Liver (tissue), 9 donors: ENCODE results near the gene NFE2L2. TPM values are rescaled to one million over a fixed set of nuclear protein-coding genes. Genes with fewer than 3 reads are reported as not detected.
"Not testable (repeated sequence)": the region's sequence is repeated elsewhere in the genome, so short reads cannot be mapped to it uniquely, and the experiment has no call there.

Source experiments
- DNase-seq: peaks from one replicate; pipeline ENCODE4 v3.0.0-alpha.2; 2017; ENCODE audit warnings: low spot score
- H3K27ac ChIP-seq, 2 donors: one replicate each; pipeline ENCODE4 v1.7.0; 2013; ENCODE audit warnings: inconsistent platforms in 2 of 2, low read length in 2 of 2, control low read depth in 1 of 2, low read depth in 1 of 2, mild to moderate bottlenecking in 1 of 2
- H3K27me3 ChIP-seq, 4 donors: one replicate each; pipeline versions ENCODE4 v1.6.1 to v1.7.0; 2013; ENCODE audit warnings: low read length in 3 of 4, inconsistent platforms in 1 of 4, mild to moderate bottlenecking in 1 of 4, moderate library complexity in 1 of 4; ENCODE audit not compliant: control insufficient read depth in 4 of 4, insufficient read depth in 4 of 4
- H3K36me3 ChIP-seq, 4 donors: one replicate each; pipeline versions ENCODE4 v1.6.1 to v1.7.0; 2013; ENCODE audit warnings: low read length in 3 of 4, mild to moderate bottlenecking in 3 of 4, low read depth in 1 of 4, moderate library complexity in 1 of 4; ENCODE audit not compliant: control insufficient read depth in 4 of 4, insufficient read depth in 3 of 4
- H3K4me1 ChIP-seq, 4 donors: one replicate each; pipeline versions ENCODE4 v1.6.1 to v1.7.0; 2013; ENCODE audit warnings: low read length in 3 of 4, mild to moderate bottlenecking in 3 of 4, moderate library complexity in 1 of 4; ENCODE audit not compliant: control insufficient read depth in 4 of 4, insufficient read depth in 4 of 4
- H3K4me3 ChIP-seq, 3 donors: one replicate each; pipeline versions ENCODE4 v1.6.1 to v1.7.0; 2013; ENCODE audit warnings: low read length in 3 of 3, control low read depth in 1 of 3, low read depth in 1 of 3, mild to moderate bottlenecking in 1 of 3
- H3K9ac ChIP-seq, 2 donors: one replicate each; pipeline ENCODE4 v1.7.0; 2013; ENCODE audit warnings: low read length in 2 of 2, mild to moderate bottlenecking in 2 of 2, moderate library complexity in 2 of 2, control low read depth in 1 of 2, low read depth in 1 of 2
- H3K9me3 ChIP-seq, 4 donors: one replicate each; pipeline versions ENCODE4 v1.6.1 to v1.7.0; 2013; ENCODE audit warnings: low read length in 3 of 4; ENCODE audit not compliant: control insufficient read depth in 4 of 4
- FOXA2 ChIP-seq: IDR thresholded peaks from 2 replicates; pipeline ENCODE4 v1.6.1; 2016; ENCODE audit warnings: antibody characterized with exemption
- GABPA ChIP-seq, 2 donors: IDR thresholded peaks in 1 of 2; conservative IDR thresholded peaks in 1 of 2; 2 replicates each; pipeline ENCODE4 v1.6.1; 2016; ENCODE audit warnings: antibody characterized with exemption in 2 of 2, mild to moderate bottlenecking in 1 of 2, moderate library complexity in 1 of 2
- HNF4A ChIP-seq, 2 donors: conservative IDR thresholded peaks; 2 replicates each; pipeline ENCODE4 v1.6.1; 2016; ENCODE audit warnings: antibody characterized with exemption in 2 of 2, mild to moderate bottlenecking in 2 of 2
- JUND ChIP-seq, 2 donors: IDR thresholded peaks; 2 replicates each; pipeline ENCODE4 v1.6.1; 2016; ENCODE audit warnings: antibody characterized with exemption in 2 of 2
- NR2F2 ChIP-seq: IDR thresholded peaks from 2 replicates; pipeline ENCODE4 v1.6.1; 2016; ENCODE audit warnings: antibody characterized with exemption
- RAD21 ChIP-seq, 2 donors: IDR thresholded peaks; 2 replicates each; pipeline ENCODE4 v1.6.1; 2016; ENCODE audit warnings: antibody characterized with exemption in 2 of 2, mild to moderate bottlenecking in 2 of 2
- RXRA ChIP-seq, 2 donors: IDR thresholded peaks; 2 replicates each; pipeline ENCODE4 v1.6.1; 2017 to 2018; ENCODE audit warnings: antibody characterized with exemption in 2 of 2, mild to moderate bottlenecking in 1 of 2
- SP1 ChIP-seq: IDR thresholded peaks from 2 replicates; pipeline ENCODE4 v1.6.1; 2018; ENCODE audit warnings: antibody characterized with exemption, mild to moderate bottlenecking
- WGBS: extraction: QIAGEN DNeasy Blood & Tissue Kit; methylation state at CpG from one replicate; pipeline ENCODE4 v1.1.7; 2013; 5-methylcytosine and 5-hydroxymethylcytosine counted together
- polyA plus RNA-seq, 2 donors: library from polyadenylated mRNA; stranded (reverse) in 1 of 2; unstranded in 1 of 2; fragments of 200-250 nt in 1 of 2; fragments of >200 nt in 1 of 2; fragmentation: Nextera tagmentation in 1 of 2; extraction: Ambion mirVana in 1 of 2; gene quantifications; one replicate each; pipeline versions ENCODE4 v1.2.1 to v1.2.3, GENCODE V29; 2013 to 2015
- total RNA-seq, 2 donors: library from RNA; depleted of rRNA; stranded (reverse); fragments of >200 nt; gene quantifications; one replicate each; pipeline ENCODE4 v1.2.3, GENCODE V29; 2014
- TF ChIP-seq, protein P1 (sequence below): IDR thresholded peaks from 2 replicates; pipeline ENCODE4 v1.6.1; 2016; ENCODE audit warnings: antibody characterized with exemption, mild to moderate bottlenecking
- donor health status: healthy.
- donor health status: healthy.
- donor health status: healthy.
- donor health status: healthy.
- donor health status: healthy.

The NFE2L2 gene
- total and polyA plus RNA-seq, 4 donors = 22.5 to 31.0 (median 27.1) TPM

DNA sequence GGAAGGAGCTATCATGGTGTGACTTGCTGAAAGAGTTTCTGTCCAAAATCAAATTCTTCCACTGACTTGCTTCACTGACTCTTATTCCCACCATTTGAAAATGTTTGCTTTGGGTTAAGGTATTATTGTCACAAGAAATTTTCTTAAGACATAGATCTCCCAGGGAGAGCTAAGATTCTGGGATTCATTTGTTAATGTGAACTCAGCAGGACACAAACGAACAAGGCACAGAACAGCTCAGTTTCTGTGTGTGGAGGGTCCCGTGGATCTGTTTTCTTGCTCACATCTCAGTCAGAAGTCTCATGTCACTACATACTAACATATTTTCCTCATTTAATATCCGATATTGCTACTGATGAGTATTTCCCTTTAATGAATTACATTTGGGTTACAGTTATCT, 60.1 kb downstream of the NFE2L2 start:
- no peak for TF ChIP-seq JUND (IDR thresholded peaks at IDR 0.05)

DNA sequence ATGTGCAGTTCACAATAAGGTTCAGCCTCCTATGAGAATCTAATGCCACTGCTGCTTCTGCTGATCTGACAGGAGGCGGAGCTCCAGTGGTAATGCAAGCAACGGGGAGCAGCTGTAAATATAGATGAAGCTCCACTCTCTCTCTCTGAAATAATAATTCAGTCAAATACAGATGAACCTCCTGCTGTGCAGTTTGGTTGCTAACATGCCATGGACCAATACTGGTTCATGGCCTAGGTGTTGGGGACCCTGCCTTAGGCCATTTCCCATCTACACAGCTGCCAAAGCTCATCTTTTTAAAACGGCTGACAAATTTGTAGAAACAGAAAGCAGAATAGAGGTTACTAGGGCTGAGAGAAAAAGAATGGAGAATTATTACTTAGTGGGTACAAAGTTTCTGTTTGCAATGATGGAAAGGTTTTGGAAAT, 62.6 kb downstream of the NFE2L2 start:
- Histone ChIP-seq H3K9me3 (no peaks in the 10 kb centered on the region), H3K4me3 (peak overlapping the region in 2 of 3 donors; percentile 13 to 55), H3K9ac (peak overlapping the region; percentile 23 to 49), H3K4me1 (peaks cover 1 to 11% (median 5%) of the 10 kb centered on the region in 4 donors), H3K27me3 (no peaks in the 10 kb centered on the region), H3K27ac (peak overlapping the region; percentile 16 to 78), H3K36me3 (no peaks in the 10 kb centered on the region)
- TF ChIP-seq FOXA2 (no peak), NR2F2 (no peak), SP1 (peak; percentile 32), HNF4A (conservative IDR thresholded peaks at IDR 0.05) (peak; percentile 49 to 50), GABPA (IDR thresholded peaks at IDR 0.05 in 1 of 2, conservative IDR thresholded peaks at IDR 0.05 in 1 of 2) (no peak)
- TF ChIP-seq, protein P1, sequence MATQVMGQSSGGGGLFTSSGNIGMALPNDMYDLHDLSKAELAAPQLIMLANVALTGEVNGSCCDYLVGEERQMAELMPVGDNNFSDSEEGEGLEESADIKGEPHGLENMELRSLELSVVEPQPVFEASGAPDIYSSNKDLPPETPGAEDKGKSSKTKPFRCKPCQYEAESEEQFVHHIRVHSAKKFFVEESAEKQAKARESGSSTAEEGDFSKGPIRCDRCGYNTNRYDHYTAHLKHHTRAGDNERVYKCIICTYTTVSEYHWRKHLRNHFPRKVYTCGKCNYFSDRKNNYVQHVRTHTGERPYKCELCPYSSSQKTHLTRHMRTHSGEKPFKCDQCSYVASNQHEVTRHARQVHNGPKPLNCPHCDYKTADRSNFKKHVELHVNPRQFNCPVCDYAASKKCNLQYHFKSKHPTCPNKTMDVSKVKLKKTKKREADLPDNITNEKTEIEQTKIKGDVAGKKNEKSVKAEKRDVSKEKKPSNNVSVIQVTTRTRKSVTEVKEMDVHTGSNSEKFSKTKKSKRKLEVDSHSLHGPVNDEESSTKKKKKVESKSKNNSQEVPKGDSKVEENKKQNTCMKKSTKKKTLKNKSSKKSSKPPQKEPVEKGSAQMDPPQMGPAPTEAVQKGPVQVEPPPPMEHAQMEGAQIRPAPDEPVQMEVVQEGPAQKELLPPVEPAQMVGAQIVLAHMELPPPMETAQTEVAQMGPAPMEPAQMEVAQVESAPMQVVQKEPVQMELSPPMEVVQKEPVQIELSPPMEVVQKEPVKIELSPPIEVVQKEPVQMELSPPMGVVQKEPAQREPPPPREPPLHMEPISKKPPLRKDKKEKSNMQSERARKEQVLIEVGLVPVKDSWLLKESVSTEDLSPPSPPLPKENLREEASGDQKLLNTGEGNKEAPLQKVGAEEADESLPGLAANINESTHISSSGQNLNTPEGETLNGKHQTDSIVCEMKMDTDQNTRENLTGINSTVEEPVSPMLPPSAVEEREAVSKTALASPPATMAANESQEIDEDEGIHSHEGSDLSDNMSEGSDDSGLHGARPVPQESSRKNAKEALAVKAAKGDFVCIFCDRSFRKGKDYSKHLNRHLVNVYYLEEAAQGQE = no peak
- WGBS = 37% methylated on average over 3 of the region's 3 CpGs
- no peak for DNase-seq

More for the DNA sequence above, 60.1 kb downstream of the NFE2L2 start:
- DNase-seq = no peak
- 95% methylated on average over 3 of the region's 3 CpGs for WGBS
- Histone ChIP-seq H3K9ac (no peak overlapping the region), H3K4me1 (peaks cover 1 to 11% (median 5%) of the 10 kb centered on the region in 4 donors), H3K27me3 (no peaks in the 10 kb centered on the region), H3K4me3 (no peak overlapping the region), H3K9me3 (no peaks in the 10 kb centered on the region), H3K36me3 (no peaks in the 10 kb centered on the region), H3K27ac (no peak overlapping the region)

DNA sequence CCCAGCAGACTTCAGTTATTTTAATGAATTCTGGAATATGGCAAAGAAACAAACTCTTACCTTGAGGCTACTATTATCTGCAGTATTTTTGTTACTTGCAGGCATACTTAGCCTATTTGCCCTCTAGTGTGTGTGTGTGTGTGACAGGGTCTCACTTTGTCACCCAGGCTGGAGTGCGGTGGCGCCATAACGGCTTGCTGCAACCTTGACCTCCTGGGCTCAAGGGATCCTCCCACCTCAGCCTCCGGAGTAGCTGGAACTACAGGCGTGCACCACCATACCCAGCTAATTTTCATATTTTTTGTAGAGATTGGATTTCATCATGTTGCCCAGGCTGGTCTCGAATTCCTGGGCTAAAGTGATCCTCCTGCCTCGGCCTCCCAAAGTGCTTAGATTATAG, 64.1 kb downstream of the NFE2L2 start:
- not testable (repeated sequence) for H3K27ac ChIP-seq, H3K27me3 ChIP-seq, H3K9ac ChIP-seq, H3K4me3 ChIP-seq, DNase-seq, H3K36me3 ChIP-seq, H3K9me3 ChIP-seq
- WGBS = 97% methylated on average over 7 of the region's 7 CpGs
- H3K4me1 ChIP-seq = peaks cover 1 to 11% (median 5%) of the 10 kb centered on the region in 4 donors

DNA sequence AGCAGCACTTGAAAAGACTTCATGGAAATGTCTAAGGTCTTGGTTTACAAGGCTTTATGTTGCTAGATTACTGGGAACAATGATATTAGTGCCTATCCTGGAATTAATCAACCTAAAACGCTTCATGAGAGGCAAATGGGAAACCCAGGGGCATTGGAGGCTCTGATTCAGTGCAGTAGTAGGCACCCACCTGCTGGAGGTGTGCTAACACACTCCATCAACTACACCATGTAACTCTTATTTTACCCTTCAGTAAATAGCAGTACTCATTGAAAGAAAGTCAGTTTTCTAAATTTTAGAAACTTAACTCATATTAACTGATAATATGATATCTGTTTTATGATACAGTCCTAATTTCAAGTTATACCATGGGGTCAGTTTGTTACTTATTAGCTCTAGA, 69.3 kb downstream of the NFE2L2 start:
- 85% methylated on average over 1 of the region's 1 CpG for WGBS
- Histone ChIP-seq H3K9ac (no peak overlapping the region), H3K4me3 (no peak overlapping the region), H3K9me3 (no peaks in the 10 kb centered on the region), H3K27ac (no peak overlapping the region), H3K4me1 (no peaks in the 10 kb centered on the region), H3K27me3 (no peaks in the 10 kb centered on the region), H3K36me3 (no peaks in the 10 kb centered on the region)
- TF ChIP-seq RXRA (IDR thresholded peaks at IDR 0.05) (no peak), RAD21 (IDR thresholded peaks at IDR 0.05) (peak in 1 of 2 donors; percentile 7)
- DNase-seq = no peak
